Hepatocyte (in vitro differentiated cells): ENCODE results near the gene DISC1. TPM values are rescaled to one million over a fixed set of nuclear protein-coding genes. Genes with fewer than 3 reads are reported as not detected.

Source experiments
- DNase-seq: peaks from one replicate; pipeline ENCODE4 v3.0.0-alpha.2; 2016; ENCODE audit warnings: low spot score
- H2AFZ ChIP-seq: fragments of 200-600 bp; sonication (generic); 2 replicates; pipeline ENCODE4 v1.6.0; 2016; ENCODE audit warnings: antibody characterized with exemption, mild to moderate bottlenecking
- H3K27ac ChIP-seq: fragments of 200-600 bp; sonication (generic); 2 replicates; pipeline ENCODE4 v1.5.1; 2016; ENCODE audit warnings: mild to moderate bottlenecking
- H3K27me3 ChIP-seq: fragments of 200-600 bp; sonication (generic); 2 replicates; pipeline ENCODE4 v1.6.1; 2016
- H3K36me3 ChIP-seq: fragments of 200-600 bp; sonication (generic); replicated peaks from 2 replicates; pipeline ENCODE4 v1.5.1; 2016; ENCODE audit warnings: low read depth; ENCODE audit not compliant: insufficient read depth
- H3K4me1 ChIP-seq: fragments of 200-600 bp; sonication (generic); 2 replicates; pipeline ENCODE4 v1.5.1; 2016; ENCODE audit warnings: mild to moderate bottlenecking, moderate library complexity; ENCODE audit not compliant: insufficient read depth
- H3K4me2 ChIP-seq: fragments of 200-600 bp; sonication (generic); 2 replicates; pipeline ENCODE4 v1.6.0; 2016
- H3K4me3 ChIP-seq: fragments of 200-600 bp; sonication (generic); 2 replicates; pipeline ENCODE4 v1.5.1; 2016; ENCODE audit warnings: mild to moderate bottlenecking
- H3K79me2 ChIP-seq: fragments of 200-600 bp; sonication (generic); 2 replicates; pipeline ENCODE4 v1.6.0; 2017; ENCODE audit warnings: mild to moderate bottlenecking
- H3K9me2 ChIP-seq: fragments of 200-600 bp; sonication (generic); replicated peaks from 2 replicates; pipeline ENCODE4 v1.6.0; 2017; ENCODE audit warnings: mild to moderate bottlenecking; ENCODE audit not compliant: insufficient read depth
- H3K9me3 ChIP-seq: fragments of 200-600 bp; sonication (generic); 2 replicates; pipeline ENCODE4 v1.5.1; 2016; ENCODE audit warnings: low read depth, mild to moderate bottlenecking
- H4K20me1 ChIP-seq: fragments of 200-600 bp; sonication (generic); 2 replicates; pipeline ENCODE4 v1.6.0; 2016; ENCODE audit warnings: mild to moderate bottlenecking; ENCODE audit not compliant: insufficient read depth, poor library complexity, severe bottlenecking
- EZH2 ChIP-seq: fragments of 200-600 bp; sonication (generic); IDR thresholded peaks from 2 replicates; pipeline ENCODE4 v1.6.1; 2016; ENCODE audit warnings: antibody characterized with exemption, mild to moderate bottlenecking, borderline replicate concordance
- EZH2phosphoT487 ChIP-seq: fragments of 200-600 bp; sonication (generic); IDR thresholded peaks from one replicate; pipeline ENCODE4 v1.6.1; 2018; ENCODE audit warnings: antibody characterized with exemption, mild to moderate bottlenecking, low read depth, moderate library complexity; ENCODE audit not compliant: unreplicated experiment, severe bottlenecking
- WGBS: methylation state at CpG from one replicate; pipeline ENCODE4 v1.1.6; 2016; ENCODE audit warnings: low lambda C conversion rate; ENCODE audit errors: missing lambda C conversion rate; 5-methylcytosine and 5-hydroxymethylcytosine counted together
- polyA plus RNA-seq: library from polyadenylated mRNA; unstranded; fragments of >200 nt; fragmentation: Nextera tagmentation; extraction: Ambion mirVana; gene quantifications from 2 replicates; pipeline ENCODE4 v1.2.1, GENCODE V29; 2016
- total RNA-seq: library from RNA; depleted of rRNA; stranded (reverse); fragments of >200 nt; gene quantifications from 2 replicates; pipeline ENCODE4 v1.2.3, GENCODE V29; 2014
- TF ChIP-seq, protein P1 (sequence below): fragments of 200-600 bp; sonication (generic); IDR thresholded peaks from 2 replicates; pipeline ENCODE4 v1.5.1; 2016; ENCODE audit warnings: antibody characterized with exemption, mild to moderate bottlenecking; ENCODE audit not compliant: poor library complexity

Gene DISC1
- total and polyA plus RNA-seq, 2 experiments from 2014 or later: 3.0 to 4.7 TPM

DNA sequence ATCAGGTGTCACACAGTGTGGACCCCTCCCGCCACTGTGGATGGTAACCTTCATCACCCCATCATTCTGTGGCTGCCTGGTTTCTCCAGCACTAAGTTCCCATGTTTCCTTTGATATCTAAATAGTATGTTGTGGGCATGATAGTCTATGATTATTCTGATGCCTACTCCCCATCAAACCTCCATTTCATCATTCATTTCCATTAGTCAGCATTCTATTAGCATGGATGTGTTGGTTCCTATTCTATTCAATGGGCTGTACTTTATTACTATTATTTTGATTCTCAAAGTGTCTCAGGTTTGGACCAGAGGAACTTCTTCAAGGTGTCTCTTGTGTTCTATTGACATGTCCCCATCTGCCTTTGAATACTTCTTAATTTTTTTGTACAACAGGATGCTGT is 112.0 kb downstream of the DISC1 start:
- Histone ChIP-seq H2AFZ (no peak overlapping the region), H3K4me1 (no peaks in the 10 kb centered on the region), H3K27ac (no peak overlapping the region), H3K79me2 (no peaks in the 10 kb centered on the region), H3K4me2 (no peak overlapping the region), H3K4me3 (no peak overlapping the region), H4K20me1 (no peaks in the 10 kb centered on the region), H3K9me2 (no peaks in the 10 kb centered on the region), H3K36me3 (no peaks in the 10 kb centered on the region), H3K27me3 (no peaks in the 10 kb centered on the region), H3K9me3 (no peaks in the 10 kb centered on the region)
- no peak for DNase-seq
- 85% methylated on average over 1 of the region's 1 CpG for WGBS
- TF ChIP-seq, protein P1, sequence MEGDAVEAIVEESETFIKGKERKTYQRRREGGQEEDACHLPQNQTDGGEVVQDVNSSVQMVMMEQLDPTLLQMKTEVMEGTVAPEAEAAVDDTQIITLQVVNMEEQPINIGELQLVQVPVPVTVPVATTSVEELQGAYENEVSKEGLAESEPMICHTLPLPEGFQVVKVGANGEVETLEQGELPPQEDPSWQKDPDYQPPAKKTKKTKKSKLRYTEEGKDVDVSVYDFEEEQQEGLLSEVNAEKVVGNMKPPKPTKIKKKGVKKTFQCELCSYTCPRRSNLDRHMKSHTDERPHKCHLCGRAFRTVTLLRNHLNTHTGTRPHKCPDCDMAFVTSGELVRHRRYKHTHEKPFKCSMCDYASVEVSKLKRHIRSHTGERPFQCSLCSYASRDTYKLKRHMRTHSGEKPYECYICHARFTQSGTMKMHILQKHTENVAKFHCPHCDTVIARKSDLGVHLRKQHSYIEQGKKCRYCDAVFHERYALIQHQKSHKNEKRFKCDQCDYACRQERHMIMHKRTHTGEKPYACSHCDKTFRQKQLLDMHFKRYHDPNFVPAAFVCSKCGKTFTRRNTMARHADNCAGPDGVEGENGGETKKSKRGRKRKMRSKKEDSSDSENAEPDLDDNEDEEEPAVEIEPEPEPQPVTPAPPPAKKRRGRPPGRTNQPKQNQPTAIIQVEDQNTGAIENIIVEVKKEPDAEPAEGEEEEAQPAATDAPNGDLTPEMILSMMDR: no peak
- TF ChIP-seq EZH2 (no peak), EZH2phosphoT487 (no peak)

DNA sequence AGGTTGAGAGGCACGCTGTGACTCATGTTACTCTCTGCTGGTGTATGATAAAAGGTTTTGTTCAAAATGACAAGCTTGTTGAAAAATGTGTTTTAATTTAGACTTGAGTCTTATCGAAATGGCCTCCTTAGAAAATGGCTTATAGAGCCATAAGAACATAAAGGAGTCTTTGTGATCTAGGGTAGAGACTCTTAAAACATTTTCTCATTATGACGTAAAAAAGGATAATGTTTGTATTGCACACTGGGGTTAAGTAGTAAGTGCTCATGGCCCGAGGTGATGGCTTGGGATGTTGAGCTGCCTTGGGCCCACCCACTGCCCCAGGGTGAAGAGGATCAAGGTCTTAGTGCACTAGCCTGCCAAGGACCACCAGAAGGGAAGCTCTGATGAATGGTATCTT is 117.4 kb downstream of the DISC1 start:
- no peaks in the 10 kb centered on the region for H3K79me2 ChIP-seq
- no peaks in the 10 kb centered on the region for H3K4me1 ChIP-seq
- H3K36me3 ChIP-seq: no peaks in the 10 kb centered on the region
- H3K27me3 ChIP-seq: no peaks in the 10 kb centered on the region
- no peaks in the 10 kb centered on the region for H4K20me1 ChIP-seq
- no peak overlapping the region for H3K4me2 ChIP-seq
- no peaks in the 10 kb centered on the region for H3K9me3 ChIP-seq
- no peak overlapping the region for H2AFZ ChIP-seq
- no peak overlapping the region for H3K27ac ChIP-seq
- no peaks in the 10 kb centered on the region for H3K9me2 ChIP-seq
- no peak for TF ChIP-seq EZH2phosphoT487
- TF ChIP-seq, protein P1: no peak
- DNase-seq: no peak
- WGBS: 83% methylated on average over 4 of the region's 4 CpGs
- no peak overlapping the region for H3K4me3 ChIP-seq

DNA sequence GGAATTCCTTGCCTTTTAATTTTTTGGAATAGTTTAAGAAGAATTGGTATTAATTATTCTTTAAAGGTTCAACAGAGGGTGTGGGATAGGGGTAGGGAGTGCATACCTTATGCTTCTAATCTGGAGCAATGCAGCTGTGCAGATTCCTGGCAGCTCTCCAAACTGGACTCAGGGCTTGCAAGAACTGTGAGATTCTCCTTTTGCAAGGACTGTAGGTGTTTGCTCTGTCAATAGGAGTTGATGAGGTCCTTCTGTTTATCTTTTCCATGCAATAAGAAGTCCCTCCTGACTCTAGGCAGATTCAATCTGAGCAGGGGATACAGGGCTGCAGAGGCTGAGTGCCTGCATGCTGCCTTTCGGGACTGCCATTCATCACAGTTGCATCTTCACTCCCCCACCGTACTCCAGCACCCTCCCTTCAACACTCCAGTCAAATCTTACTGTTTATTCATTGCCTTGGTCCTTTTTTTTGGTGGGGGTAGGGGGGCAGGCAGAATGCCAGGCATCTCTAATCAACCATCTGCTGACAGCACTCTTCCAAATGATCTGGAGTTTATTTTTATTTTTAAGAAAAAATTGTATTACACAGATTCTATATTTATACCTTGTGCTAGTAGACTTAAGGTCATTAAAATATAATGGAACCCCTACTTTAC is 122.3 kb downstream of the DISC1 start:
- Histone ChIP-seq H3K27me3 (no peaks in the 10 kb centered on the region), H3K9me2 (no peaks in the 10 kb centered on the region), H3K4me1 (no peaks in the 10 kb centered on the region), H2AFZ (no peak overlapping the region), H3K79me2 (no peaks in the 10 kb centered on the region), H3K4me3 (no peak overlapping the region), H4K20me1 (no peaks in the 10 kb centered on the region), H3K9me3 (no peaks in the 10 kb centered on the region), H3K27ac (no peak overlapping the region), H3K36me3 (no peaks in the 10 kb centered on the region), H3K4me2 (no peak overlapping the region)
- 70% methylated on average over 2 of the region's 2 CpGs for WGBS
- TF ChIP-seq EZH2 (no peak), EZH2phosphoT487 (no peak)
- TF ChIP-seq, protein P1: no peak
- DNase-seq: peak; percentile 35
